NCI-H446 treated with DMSO at 0.1 percent for 48 hours (cell line): ENCODE results near the gene DYNC1I1.

Source experiments
- DNase-seq: peaks from one replicate; lab custom pipeline; 2025; lab: John Stamatoyannopoulos, UW

The DYNC1I1 gene

DNA sequence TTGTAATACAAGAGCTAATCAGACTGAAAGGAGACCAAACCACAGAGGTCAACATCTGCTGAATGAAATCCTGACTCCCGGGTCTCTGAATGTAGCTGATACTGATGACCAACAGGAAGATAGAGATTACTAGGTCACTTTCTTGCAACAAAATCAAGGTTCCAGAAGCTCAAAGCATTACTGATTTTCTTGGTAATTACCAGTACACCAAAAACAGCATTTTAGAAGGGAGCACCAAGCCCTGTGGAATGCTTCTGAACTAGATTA is 371.8 kb downstream of the DYNC1I1 start:
- DNase-seq = no peak
